GM21528 (cell line): Measurements from ENCODE around the gene KICS2.
A peak's percentile ranks its signal among the peaks of the same experiment; 100 is the strongest.

Experiments used
- ATAC-seq: cut with Tn5 transposase; IDR thresholded peaks from one replicate; pipeline ENCODE4 v1.9.1; 2021; ENCODE audit warnings: mild to moderate bottlenecking, moderate library complexity; ENCODE audit not compliant: unreplicated experiment, low FRiP score

The KICS2 gene

GRCh38 chr12:64222009-64222765 is at the start of gene KICS2:
TSS of gene KICS2 (minus strand) at chr12:64222296. CDS start at chr12:64222237, 59 bp downstream.
- ATAC-seq = peak; percentile 96

DNA sequence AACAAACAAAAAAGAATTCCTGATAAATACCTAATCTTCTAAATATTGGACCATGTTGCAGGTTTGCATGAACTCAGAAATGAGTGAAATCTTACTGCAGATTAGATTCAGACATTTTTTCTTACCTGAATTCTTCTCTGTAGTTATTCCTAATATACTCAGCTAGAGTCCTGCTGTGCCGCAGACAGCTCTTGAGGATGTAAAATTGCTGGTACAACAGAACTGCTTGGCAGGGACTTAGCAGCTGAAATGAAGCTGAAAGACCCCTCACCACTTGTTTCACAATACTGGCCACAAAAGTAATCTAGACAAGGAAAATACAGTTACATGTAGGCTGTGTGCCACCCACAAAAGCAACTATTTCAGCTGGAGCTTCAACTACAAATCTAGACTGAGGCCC is 48.3 kb upstream of the KICS2 start:
- ATAC-seq = no peak

DNA sequence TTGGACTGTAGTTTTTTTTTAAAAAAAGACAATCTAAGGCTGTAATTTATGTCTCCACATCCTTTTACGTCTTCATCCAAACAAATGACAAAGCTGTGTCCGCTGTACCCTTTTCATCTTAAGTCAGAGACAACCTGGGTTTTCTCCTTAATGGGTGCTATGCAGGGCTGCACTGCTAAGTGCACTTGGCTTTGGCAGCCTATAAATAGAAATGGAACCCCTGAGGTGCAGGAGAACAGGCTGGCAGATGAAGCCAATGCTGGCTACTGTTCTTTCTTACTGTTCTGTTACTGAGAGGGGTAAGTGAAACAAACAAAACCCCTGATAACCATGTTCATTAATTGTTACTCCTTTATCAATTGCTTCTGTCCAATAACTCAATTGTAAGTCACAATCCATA is 47.1 kb upstream of the KICS2 start:
- no peak for ATAC-seq

DNA sequence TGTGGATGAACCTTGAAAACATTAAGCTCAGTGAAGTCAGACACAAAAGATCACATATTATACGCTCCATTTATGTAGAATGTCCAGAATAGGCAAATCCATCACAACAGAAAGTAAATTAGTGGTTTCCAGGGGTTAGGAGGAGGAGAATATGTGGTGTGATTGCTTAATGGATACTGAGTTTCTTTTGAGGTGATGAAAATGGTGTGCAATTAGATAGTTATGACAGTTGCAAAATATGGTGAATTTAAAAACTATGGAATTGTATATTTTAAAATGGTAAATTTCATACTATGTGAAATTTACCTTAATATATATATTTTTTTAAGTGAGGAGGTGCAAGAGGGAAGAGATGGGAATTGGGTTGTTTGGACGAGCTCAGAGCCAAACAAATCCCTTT is 46.3 kb upstream of the KICS2 start:
- ATAC-seq = no peak

DNA sequence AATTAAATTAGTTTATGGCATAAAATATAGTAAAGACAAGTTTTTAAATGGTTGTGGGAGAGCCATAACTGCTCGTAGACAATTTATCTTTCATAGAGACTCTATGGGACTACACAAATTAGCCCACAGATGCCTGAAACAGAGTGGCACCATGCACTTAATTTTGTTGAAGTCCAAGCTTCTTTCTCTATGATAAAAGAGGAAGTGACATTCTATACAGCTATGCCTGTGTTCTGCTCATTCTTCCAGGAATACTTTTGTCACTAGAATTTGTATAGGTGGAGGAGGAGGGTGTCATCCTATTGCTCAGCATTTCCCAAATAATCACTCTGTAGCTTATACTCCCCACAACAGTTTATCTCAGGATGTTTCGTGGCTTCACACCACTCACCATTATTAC is 43.7 kb upstream of the KICS2 start:
- no peak for ATAC-seq

GRCh38 chr12:64261813-64262212 is 39.7 kb upstream of the KICS2 start:
- no peak for ATAC-seq

GRCh38 chr12:64258576-64258975 is 36.5 kb upstream of the KICS2 start:
- ATAC-seq = no peak

GRCh38 chr12:64256166-64256800 is 34.2 kb upstream of the KICS2 start:
- no peak for ATAC-seq

- no peak for ATAC-seq
Measured at GRCh38 chr12:64255249-64255648, 33.2 kb upstream of the KICS2 start.

- ATAC-seq = no peak
Measured at GRCh38 chr12:64253356-64253755, 31.3 kb upstream of the KICS2 start.

DNA sequence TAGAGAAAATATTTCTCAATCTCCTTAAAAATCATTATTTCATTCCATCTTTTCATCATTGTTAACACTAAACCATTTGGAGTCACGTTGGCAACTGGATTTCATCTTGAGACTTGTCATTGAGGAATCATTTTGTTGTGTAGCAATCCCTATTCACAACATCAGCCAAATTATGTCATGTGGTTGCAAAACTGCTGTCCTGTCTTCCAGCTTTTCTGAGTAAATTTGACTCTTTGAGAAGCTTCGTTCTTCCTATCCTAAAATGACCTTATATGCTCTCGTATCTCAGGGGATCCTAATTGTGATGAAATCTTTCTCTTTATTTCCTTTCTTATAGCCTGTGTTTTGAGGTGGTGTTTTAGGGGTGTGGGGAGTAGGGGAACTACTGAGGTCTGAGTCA is 30.6 kb upstream of the KICS2 start:
- no peak for ATAC-seq

- ATAC-seq = no peak
Measured at GRCh38 chr12:64243809-64244208, 21.7 kb upstream of the KICS2 start.

GRCh38 chr12:64240781-64241180 is 18.7 kb upstream of the KICS2 start:
- ATAC-seq = no peak

DNA sequence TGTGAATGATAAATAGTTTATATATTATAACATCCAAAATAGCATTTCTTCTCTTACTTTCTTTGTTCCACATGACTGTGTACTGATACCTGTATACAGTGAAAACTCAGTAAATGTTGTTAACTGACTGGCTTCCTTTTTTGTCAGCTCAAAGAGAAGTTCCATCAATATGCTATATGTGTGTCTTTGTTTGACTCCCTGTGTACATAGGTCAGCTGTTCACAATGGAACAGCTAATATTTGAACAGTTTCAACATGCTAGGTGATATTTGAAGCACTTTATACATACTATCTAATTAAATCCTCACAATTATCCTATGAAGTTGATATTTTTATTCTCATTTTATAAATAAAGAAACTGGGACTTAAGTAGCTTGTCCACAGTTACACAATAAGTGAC is 15.3 kb upstream of the KICS2 start:
- no peak for ATAC-seq

- no peak for ATAC-seq
Measured at GRCh38 chr12:64236549-64236948, 14.5 kb upstream of the KICS2 start.

DNA sequence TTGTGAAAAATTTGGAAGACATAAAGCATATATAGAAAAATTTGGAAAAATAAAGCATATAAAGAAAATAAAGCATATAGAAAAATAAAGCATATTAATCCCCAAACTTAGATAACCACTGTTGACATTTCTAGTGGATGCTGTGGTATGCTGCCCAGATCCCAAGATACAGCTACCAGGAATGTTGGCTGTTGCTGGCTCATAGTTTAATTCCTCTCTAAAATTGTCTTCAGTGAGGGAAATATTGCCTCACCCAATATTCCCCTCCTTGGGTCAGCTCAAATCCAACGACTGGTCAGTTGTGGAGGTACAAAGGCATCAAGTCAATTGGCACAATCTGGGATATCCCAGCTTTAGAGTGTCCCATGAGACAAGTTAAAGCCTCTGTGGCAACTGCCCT is 10.1 kb upstream of the KICS2 start:
- ATAC-seq = no peak

DNA sequence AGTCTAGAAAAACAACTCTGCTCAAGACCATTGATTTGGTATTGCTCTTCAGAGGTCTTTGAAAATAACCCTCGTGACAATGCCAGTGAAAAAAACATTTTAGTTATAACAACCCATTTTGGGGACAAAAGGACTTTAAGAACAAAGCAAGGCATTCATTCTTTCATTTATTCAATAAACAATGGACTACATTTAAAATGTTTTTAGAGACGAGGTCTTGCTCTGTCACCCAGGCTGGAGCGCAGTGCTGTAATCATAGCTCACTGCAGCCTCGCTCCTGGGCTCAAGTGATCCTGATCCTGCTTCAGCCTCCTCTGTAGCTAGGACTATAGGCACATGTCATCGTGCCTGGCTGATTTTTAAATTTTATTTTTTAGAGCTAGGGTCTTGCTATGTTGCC is 7.7 kb upstream of the KICS2 start:
- ATAC-seq = no peak

- ATAC-seq = no peak
Measured at GRCh38 chr12:64229240-64229639, 7.1 kb upstream of the KICS2 start.

- ATAC-seq = no peak
Measured at GRCh38 chr12:64225626-64226025, 3.5 kb upstream of the KICS2 start.

GRCh38 chr12:64221651-64222008 is 466 bp downstream of the KICS2 start:
- ATAC-seq = peak; percentile 32

DNA sequence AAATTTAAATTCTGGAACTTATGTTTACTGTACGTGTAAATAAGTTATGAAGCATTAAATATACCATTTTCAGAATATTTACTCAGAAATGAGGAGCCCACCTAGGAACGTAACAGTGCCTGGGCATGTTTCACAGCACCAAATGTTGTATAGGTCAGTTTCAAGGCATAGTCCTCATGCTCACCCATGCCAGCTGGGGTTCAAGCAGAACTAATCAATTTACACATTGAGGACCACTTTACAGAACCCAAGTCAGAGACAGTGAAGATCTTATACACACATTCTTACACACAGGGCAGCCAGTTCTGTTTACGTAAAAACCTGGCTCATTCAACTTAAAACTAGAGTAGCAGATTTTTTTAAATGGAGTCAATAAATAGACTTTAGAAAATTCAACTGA is 2.0 kb downstream of the KICS2 start:
- ATAC-seq = no peak

- ATAC-seq = no peak
Measured at GRCh38 chr12:64219145-64219544, 3.0 kb downstream of the KICS2 start.
